SU-DHL-6 (cell line): ENCODE measurements around the gene POLD4.

Source experiments
- H2AFZ ChIP-seq: fragments of 200-600 bp; sonication (generic); 2 replicates; pipeline ENCODE4 v1.6.1; 2014; ENCODE audit warnings: low read depth, mild to moderate bottlenecking, moderate library complexity, mixed read lengths, antibody characterized with exemption, low read length; ENCODE audit not compliant: severe bottlenecking
- H3F3A ChIP-seq: fragments of 200-600 bp; shearing (Covaris generic); 2 replicates; pipeline ENCODE4 v1.6.0; 2016; ENCODE audit warnings: antibody characterized with exemption, mild to moderate bottlenecking; ENCODE audit not compliant: insufficient read depth
- H3K27ac ChIP-seq: fragments of 200-600 bp; sonication (generic); 2 replicates; pipeline ENCODE4 v1.5.1; 2016; ENCODE audit warnings: low read depth, mild to moderate bottlenecking, low read length, moderate library complexity, mixed read lengths
- H3K27me3 ChIP-seq: fragments of 200-600 bp; sonication (generic), shearing (Covaris generic); 2 replicates; pipeline ENCODE4 v1.6.0; 2014; ENCODE audit warnings: mild to moderate bottlenecking, low read length
- H3K36me3 ChIP-seq: fragments of 200-600 bp; sonication (generic); 2 replicates; pipeline ENCODE4 v1.6.1; 2014; ENCODE audit warnings: mild to moderate bottlenecking, low read length, mixed read lengths
- H3K4me2 ChIP-seq: fragments of 300-600, 200-600 bp; shearing (Covaris generic), sonication (generic); 2 replicates; pipeline ENCODE4 v1.6.0; 2014; ENCODE audit warnings: low read length, low read depth, mild to moderate bottlenecking; ENCODE audit not compliant: poor library complexity, severe bottlenecking
- H3K4me3 ChIP-seq: fragments of 200-600 bp; sonication (generic); 2 replicates; pipeline ENCODE4 v1.5.1; 2014; ENCODE audit warnings: antibody characterized with exemption, low read length, mild to moderate bottlenecking, mixed read lengths; ENCODE audit not compliant: insufficient read depth, poor library complexity, severe bottlenecking
- H3K79me2 ChIP-seq: fragments of 200-600 bp; sonication (generic); 2 replicates; pipeline ENCODE4 v1.6.1; 2014; ENCODE audit warnings: mild to moderate bottlenecking, low read length, moderate library complexity; ENCODE audit not compliant: insufficient read depth
- H3K9ac ChIP-seq: fragments of 200-600 bp; sonication (generic); 2 replicates; pipeline ENCODE4 v1.7.0; 2014; ENCODE audit warnings: mild to moderate bottlenecking, low read length
- H3K9me2 ChIP-seq: fragments of 200-600 bp; sonication (generic); replicated peaks from 2 replicates; pipeline ENCODE4 v1.6.1; 2014; ENCODE audit warnings: low read length; ENCODE audit not compliant: insufficient read depth
- H3K9me3 ChIP-seq: fragments of 200-600 bp; sonication (generic); 2 replicates; pipeline ENCODE4 v1.6.1; 2014; ENCODE audit warnings: low read length, mixed read lengths; ENCODE audit not compliant: insufficient read depth
- H4K20me1 ChIP-seq: fragments of 200-600 bp; sonication (generic); 2 replicates; pipeline ENCODE4 v1.6.1; 2014; ENCODE audit warnings: low read depth, mild to moderate bottlenecking, antibody characterized with exemption, low read length, moderate library complexity, mixed read lengths
- EZH2phosphoT487 ChIP-seq: fragments of 200-600 bp; sonication (generic), shearing (Covaris generic); conservative IDR thresholded peaks from 2 replicates; pipeline ENCODE4 v1.6.1; 2018; ENCODE audit warnings: mild to moderate bottlenecking, antibody characterized with exemption, low read length, moderate library complexity, mixed read lengths
- TF ChIP-seq, protein P1 (sequence below): fragments of 200-600 bp; sonication (generic); IDR thresholded peaks from one replicate; pipeline ENCODE4 v1.5.1; 2017; ENCODE audit warnings: antibody characterized with exemption, mild to moderate bottlenecking, low read length, moderate library complexity; ENCODE audit not compliant: insufficient read depth, poor library complexity, severe bottlenecking

POLD4 gene

DNA sequence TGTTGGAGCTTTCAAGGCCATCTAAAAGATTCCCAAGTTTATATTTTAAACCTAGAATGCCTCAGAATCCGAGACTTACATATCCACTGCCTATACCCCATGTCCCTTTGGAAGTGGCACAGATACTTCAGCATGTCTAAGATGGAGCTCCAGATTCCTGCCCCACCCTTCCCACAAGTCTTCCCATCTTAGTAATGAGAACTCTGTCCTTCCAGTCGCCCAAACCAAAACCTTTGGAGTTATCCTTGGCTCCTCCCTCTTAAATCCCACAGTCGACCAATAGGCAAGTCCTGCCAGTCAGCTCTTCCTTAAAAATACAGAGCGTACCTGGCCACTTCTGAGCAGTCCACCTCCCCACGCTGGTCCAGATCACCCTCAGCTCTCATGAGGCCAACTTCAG, 4.3 kb downstream of the POLD4 start:
- H3K9ac ChIP-seq, result no peak overlapping the region
- TF ChIP-seq EZH2phosphoT487, result no peak
- TF ChIP-seq, protein P1, sequence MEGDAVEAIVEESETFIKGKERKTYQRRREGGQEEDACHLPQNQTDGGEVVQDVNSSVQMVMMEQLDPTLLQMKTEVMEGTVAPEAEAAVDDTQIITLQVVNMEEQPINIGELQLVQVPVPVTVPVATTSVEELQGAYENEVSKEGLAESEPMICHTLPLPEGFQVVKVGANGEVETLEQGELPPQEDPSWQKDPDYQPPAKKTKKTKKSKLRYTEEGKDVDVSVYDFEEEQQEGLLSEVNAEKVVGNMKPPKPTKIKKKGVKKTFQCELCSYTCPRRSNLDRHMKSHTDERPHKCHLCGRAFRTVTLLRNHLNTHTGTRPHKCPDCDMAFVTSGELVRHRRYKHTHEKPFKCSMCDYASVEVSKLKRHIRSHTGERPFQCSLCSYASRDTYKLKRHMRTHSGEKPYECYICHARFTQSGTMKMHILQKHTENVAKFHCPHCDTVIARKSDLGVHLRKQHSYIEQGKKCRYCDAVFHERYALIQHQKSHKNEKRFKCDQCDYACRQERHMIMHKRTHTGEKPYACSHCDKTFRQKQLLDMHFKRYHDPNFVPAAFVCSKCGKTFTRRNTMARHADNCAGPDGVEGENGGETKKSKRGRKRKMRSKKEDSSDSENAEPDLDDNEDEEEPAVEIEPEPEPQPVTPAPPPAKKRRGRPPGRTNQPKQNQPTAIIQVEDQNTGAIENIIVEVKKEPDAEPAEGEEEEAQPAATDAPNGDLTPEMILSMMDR, result no peak
- no peak overlapping the region for H2AFZ ChIP-seq
- H3K79me2 ChIP-seq, result no peaks in the 10 kb centered on the region
- no peak overlapping the region for H3K4me3 ChIP-seq
- H4K20me1 ChIP-seq, result no peaks in the 10 kb centered on the region
- H3K27ac ChIP-seq, result no peak overlapping the region
- no peaks in the 10 kb centered on the region for H3K36me3 ChIP-seq
- H3K9me3 ChIP-seq, result no peaks in the 10 kb centered on the region
- no peak overlapping the region for H3K4me2 ChIP-seq
- H3K27me3 ChIP-seq, result no peaks in the 10 kb centered on the region
- no peaks in the 10 kb centered on the region for H3K9me2 ChIP-seq
- peaks cover 7% of the 10 kb centered on the region for H3F3A ChIP-seq

DNA sequence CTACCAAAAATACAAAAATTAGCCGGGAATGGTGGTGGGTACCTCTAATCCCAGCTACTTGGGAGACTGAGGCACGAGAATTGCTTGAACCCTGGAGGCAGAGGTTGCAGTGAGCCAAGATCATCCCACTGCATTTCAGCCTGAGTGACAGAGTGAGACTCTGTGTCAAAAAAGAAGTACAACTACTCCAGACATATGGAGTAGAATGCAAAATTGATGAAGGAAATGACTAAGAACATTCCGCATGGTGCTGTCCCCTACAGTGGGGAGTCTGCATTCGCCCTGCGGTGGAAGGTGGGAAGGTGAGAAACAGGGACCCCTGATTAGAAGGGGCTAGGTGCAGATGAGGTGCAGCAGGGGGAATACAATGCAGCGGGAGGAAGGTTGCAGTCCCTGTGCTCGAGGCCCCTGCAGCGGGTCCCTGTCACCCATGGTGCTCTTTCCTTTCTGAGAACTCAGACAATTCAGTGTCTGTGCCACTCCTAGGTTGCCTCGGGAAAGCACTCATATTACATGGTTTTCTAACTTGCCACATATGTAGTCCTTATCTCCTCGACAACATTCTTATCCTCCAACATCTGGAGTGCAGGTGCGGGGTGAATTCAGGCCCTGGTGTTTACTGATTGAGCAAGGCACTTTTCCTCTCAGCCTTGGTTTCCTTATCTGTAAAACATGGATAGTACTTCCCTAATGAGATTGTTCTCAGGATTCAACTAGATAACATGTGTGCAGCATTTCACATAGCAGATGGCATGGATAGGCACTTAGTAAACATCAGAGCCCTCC, 5.2 kb downstream of the POLD4 start:
- Histone ChIP-seq H3K9ac (no peak overlapping the region), H3K4me3 (no peak overlapping the region), H4K20me1 (no peaks in the 10 kb centered on the region), H2AFZ (no peak overlapping the region), H3K27ac (no peak overlapping the region), H3K4me2 (no peak overlapping the region), H3F3A (peaks cover 3% of the 10 kb centered on the region; the same call in 1 of the 2 replicates), H3K36me3 (no peaks in the 10 kb centered on the region), H3K9me2 (no peaks in the 10 kb centered on the region), H3K27me3 (no peaks in the 10 kb centered on the region), H3K79me2 (no peaks in the 10 kb centered on the region), H3K9me3 (no peaks in the 10 kb centered on the region)
- no peak for TF ChIP-seq EZH2phosphoT487
- TF ChIP-seq, protein P1, result no peak

DNA sequence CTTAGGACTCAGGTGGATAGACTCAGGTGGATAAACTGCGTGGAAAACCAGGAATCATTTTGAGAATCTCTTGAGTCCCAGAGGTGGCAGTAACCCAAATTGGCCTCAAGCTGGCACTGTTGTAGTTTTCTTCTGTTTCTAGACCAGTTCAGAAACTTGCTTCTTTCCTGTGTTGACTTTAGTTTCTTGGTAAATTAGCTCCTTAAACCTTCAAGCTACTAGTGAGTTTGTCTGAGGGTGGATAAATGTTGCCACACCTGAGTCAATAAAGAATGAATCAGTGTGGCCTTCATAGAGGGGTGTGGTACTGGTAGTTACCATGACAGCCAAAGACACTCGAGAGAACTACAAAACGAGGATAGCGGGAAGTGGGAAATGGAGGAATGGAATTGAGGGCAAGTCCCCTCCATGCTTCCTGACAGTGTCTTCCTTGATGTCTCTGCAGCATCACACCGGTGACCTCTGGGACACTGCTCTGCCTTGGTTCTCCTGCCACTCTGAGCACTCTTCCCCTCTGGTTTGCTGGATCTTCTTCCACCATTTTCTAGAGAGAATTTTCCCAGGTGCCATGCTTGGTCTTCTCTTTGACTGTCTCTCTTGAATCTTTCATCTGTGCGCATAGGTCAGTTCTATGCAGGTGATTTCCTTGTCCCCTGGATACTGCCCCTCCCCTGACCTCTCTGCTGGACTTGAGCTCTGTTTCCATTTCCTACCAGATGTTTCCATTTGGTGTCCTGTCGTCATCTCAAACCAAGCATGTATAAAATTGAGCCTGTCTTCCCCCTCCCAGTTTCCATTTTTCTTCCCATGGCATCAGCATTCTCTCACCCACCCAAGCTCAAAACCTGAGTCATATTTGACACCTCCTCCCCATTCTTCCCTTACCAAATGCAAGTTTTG, 7.2 kb downstream of the POLD4 start:
- Histone ChIP-seq H3K27me3 (no peaks in the 10 kb centered on the region), H3K9ac (no peak overlapping the region), H3K9me3 (no peaks in the 10 kb centered on the region), H3K4me2 (no peak overlapping the region), H3K27ac (no peak overlapping the region), H3K79me2 (no peaks in the 10 kb centered on the region), H3K36me3 (no peaks in the 10 kb centered on the region), H3F3A (no peaks in the 10 kb centered on the region), H3K4me3 (no peak overlapping the region), H4K20me1 (no peaks in the 10 kb centered on the region), H3K9me2 (no peaks in the 10 kb centered on the region), H2AFZ (no peak overlapping the region)
- TF ChIP-seq, protein P1, result peak; percentile 87
- TF ChIP-seq EZH2phosphoT487, result no peak
